ENCODE measurements around the gene TRMT44.

Gene TRMT44

GRCh38 chr4:8516061-8516573 is 75.5 kb downstream of the TRMT44 start:
- no peak for DNase-seq (ENCODE audit: extremely low spot score)
- TF ChIP-seq, protein P1, sequence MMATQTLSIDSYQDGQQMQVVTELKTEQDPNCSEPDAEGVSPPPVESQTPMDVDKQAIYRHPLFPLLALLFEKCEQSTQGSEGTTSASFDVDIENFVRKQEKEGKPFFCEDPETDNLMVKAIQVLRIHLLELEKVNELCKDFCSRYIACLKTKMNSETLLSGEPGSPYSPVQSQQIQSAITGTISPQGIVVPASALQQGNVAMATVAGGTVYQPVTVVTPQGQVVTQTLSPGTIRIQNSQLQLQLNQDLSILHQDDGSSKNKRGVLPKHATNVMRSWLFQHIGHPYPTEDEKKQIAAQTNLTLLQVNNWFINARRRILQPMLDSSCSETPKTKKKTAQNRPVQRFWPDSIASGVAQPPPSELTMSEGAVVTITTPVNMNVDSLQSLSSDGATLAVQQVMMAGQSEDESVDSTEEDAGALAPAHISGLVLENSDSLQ (IDR thresholded peaks at IDR 0.05), result no peak
- TF ChIP-seq ZNF384 (IDR thresholded peaks at IDR 0.05) (no peak), SP1 (IDR thresholded peaks at IDR 0.05) (no peak), ARNT (IDR thresholded peaks at IDR 0.05) (no peak), HDGF (IDR thresholded peaks at IDR 0.05; ENCODE audit: borderline replicate concordance) (no peak), CTBP1 (IDR thresholded peaks at IDR 0.05; ENCODE audit: borderline replicate concordance) (no peak), FOXK2 (IDR thresholded peaks at IDR 0.05) (no peak), FOXA1 (IDR thresholded peaks at IDR 0.05) (no peak), TARDBP (IDR thresholded peaks at IDR 0.05) (no peak), ELF4 (IDR thresholded peaks at IDR 0.05) (no peak), BHLHE40 (IDR thresholded peaks at IDR 0.05; ENCODE audit: borderline replicate concordance) (no peak), FOXM1 (IDR thresholded peaks at IDR 0.05; ENCODE audit: borderline replicate concordance) (no peak), NFRKB (IDR thresholded peaks at IDR 0.05) (no peak), SUZ12 (IDR thresholded peaks at IDR 0.05) (no peak), LEF1 (IDR thresholded peaks at IDR 0.05; ENCODE audit: borderline replicate concordance) (no peak), L3MBTL2 (conservative IDR thresholded peaks at IDR 0.05) (no peak)
- ChIA-PET CTCF (no interaction called here), POLR2A (no interaction called here)

DNA sequence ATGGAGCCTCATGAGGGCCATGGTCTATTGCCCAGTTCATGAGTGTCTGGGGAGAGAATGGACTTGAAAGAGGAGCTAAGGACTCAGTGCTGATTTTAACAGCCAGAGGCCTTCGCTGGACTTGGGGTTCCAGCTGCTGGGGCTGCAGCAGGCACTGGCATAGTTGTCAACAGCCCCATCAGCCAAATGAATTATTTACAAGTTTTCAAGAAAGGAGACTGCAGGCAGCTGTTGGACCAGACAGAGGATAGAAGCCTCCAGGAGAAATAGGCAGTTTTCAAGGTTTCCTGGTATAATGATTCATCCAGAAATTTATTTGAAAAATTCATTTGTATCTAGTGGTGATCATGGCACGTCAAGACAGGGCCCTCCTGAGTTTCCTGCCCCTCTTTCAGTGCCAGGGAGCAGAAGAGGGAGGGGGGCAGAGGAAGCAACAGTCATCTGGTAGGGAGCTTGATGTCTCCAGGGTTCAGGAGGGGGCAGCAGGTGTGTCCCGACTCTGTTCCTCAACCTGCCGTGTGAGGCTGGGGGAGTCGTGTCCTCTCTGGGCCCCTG is 76.5 kb downstream of the TRMT44 start:
- POLR2A ChIA-PET, result no interaction called here
- DNase-seq (ENCODE audit: extremely low spot score), result no peak
- CTCF ChIA-PET, result no interaction called here
- no peak for TF ChIP-seq TARDBP (IDR thresholded peaks at IDR 0.05)
- TF ChIP-seq BHLHE40 (IDR thresholded peaks at IDR 0.05; ENCODE audit: borderline replicate concordance), result no peak
- no peak for TF ChIP-seq SUZ12 (IDR thresholded peaks at IDR 0.05)
- no peak for TF ChIP-seq FOXK2 (IDR thresholded peaks at IDR 0.05)
- no peak for TF ChIP-seq SP1 (IDR thresholded peaks at IDR 0.05)
- TF ChIP-seq ELF4 (IDR thresholded peaks at IDR 0.05), result no peak
- TF ChIP-seq ARNT (IDR thresholded peaks at IDR 0.05), result no peak
- TF ChIP-seq, protein P1 (IDR thresholded peaks at IDR 0.05), result no peak

- TF ChIP-seq FOXK2 (IDR thresholded peaks at IDR 0.05) (no peak), SP1 (IDR thresholded peaks at IDR 0.05) (no peak), L3MBTL2 (conservative IDR thresholded peaks at IDR 0.05) (no peak), ELF4 (IDR thresholded peaks at IDR 0.05) (no peak), TARDBP (IDR thresholded peaks at IDR 0.05) (no peak)
- TF ChIP-seq, protein P1 (IDR thresholded peaks at IDR 0.05), result no peak
- ChIA-PET POLR2A (no interaction called here), CTCF (no interaction called here)
- DNase-seq (ENCODE audit: extremely low spot score), result no peak
Observed at GRCh38 chr4:8517946-8518345, 77.4 kb downstream of the TRMT44 start.

DNA sequence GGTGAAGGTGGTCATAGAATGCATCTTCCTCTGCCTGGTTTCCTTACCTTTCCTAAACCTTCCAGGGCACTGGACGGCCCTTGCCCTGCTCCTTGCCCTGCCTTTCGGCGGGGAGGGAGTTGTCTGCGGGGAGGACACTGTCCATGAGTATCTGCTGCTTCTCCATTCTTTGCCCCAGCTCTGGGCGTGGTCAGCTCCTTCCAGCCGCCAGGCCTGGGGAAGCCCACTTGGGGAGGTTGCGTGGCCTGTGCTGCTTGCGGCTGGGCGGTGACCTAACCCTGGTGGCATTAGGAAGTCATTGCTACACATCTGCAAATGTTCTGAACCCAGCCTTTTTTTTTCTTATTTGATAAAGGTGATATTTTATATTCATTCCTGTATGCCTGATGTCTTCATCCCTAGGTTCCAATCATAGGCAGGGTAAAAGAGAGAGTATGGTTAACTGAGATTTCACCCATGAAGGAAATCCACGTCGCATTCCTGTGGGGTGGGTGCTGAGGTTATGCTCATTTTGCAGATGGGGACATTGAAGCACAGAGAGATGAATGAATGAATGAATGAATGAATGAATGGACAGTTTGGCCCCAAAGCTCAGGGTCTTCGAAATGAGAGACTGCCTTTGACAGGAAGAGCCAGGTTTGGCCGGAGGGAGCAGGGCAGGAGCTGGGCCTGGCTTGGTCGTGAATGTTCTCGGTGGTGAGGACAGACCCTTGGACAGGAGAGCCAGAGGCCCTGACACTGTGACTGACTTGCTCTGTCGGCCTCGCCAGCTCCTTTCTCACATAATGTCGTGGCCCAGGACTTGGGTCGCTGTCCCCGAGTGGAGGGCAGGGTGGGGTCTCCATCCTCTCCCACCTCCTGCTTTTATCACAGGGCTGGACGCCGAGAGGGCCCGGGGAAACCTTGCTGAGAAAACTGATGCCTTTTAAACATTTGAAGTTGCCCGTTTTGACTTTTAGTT is 81.9 kb downstream of the TRMT44 start:
- ChIA-PET CTCF (no interaction called here), POLR2A (no interaction called here)
- TF ChIP-seq FOXM1 (IDR thresholded peaks at IDR 0.05; ENCODE audit: borderline replicate concordance) (no peak), ARNT (IDR thresholded peaks at IDR 0.05) (no peak), NFRKB (IDR thresholded peaks at IDR 0.05) (no peak), BHLHE40 (IDR thresholded peaks at IDR 0.05; ENCODE audit: borderline replicate concordance) (no peak), ELF4 (IDR thresholded peaks at IDR 0.05) (no peak), LEF1 (IDR thresholded peaks at IDR 0.05; ENCODE audit: borderline replicate concordance) (no peak), FOXA1 (IDR thresholded peaks at IDR 0.05) (no peak), L3MBTL2 (conservative IDR thresholded peaks at IDR 0.05) (no peak), ZNF384 (IDR thresholded peaks at IDR 0.05) (no peak), HDGF (IDR thresholded peaks at IDR 0.05; ENCODE audit: borderline replicate concordance) (no peak), FOXK2 (IDR thresholded peaks at IDR 0.05) (no peak), CTBP1 (IDR thresholded peaks at IDR 0.05; ENCODE audit: borderline replicate concordance) (no peak), SUZ12 (IDR thresholded peaks at IDR 0.05) (no peak), SP1 (IDR thresholded peaks at IDR 0.05) (no peak), TARDBP (IDR thresholded peaks at IDR 0.05) (no peak)
- TF ChIP-seq, protein P1 (IDR thresholded peaks at IDR 0.05), result no peak
- DNase-seq (ENCODE audit: extremely low spot score), result no peak

- ChIA-PET CTCF (no interaction called here), POLR2A (no interaction called here)
- TF ChIP-seq FOXM1 (IDR thresholded peaks at IDR 0.05; ENCODE audit: borderline replicate concordance), result no peak
- no peak for TF ChIP-seq SUZ12 (IDR thresholded peaks at IDR 0.05)
- no peak for TF ChIP-seq ZNF384 (IDR thresholded peaks at IDR 0.05)
- no peak for TF ChIP-seq NFRKB (IDR thresholded peaks at IDR 0.05)
- TF ChIP-seq FOXK2 (IDR thresholded peaks at IDR 0.05), result no peak
- TF ChIP-seq L3MBTL2 (conservative IDR thresholded peaks at IDR 0.05), result no peak
Observed at GRCh38 chr4:8523175-8523574, 82.6 kb downstream of the TRMT44 start.

More at GRCh38 chr4:8523175-8523574, 82.6 kb downstream of the TRMT44 start:
- DNase-seq (ENCODE audit: extremely low spot score), result no peak
